B cell (primary cell): ENCODE measurements around the gene METAP2.

Experiments used
- EZH2 ChIP-seq: IDR thresholded peaks from 2 replicates; pipeline ENCODE4 v1.6.1; 2012; ENCODE audit warnings: borderline replicate concordance, low read depth, mild to moderate bottlenecking, moderate library complexity, low read length; ENCODE audit not compliant: insufficient read depth, poor library complexity, severe bottlenecking
- TF ChIP-seq, protein P1 (sequence below): fragments of 200-600 bp; IDR thresholded peaks from one replicate; pipeline ENCODE4 v1.8.0; 2022; ENCODE audit warnings: antibody characterized with exemption, mild to moderate bottlenecking

DNA sequence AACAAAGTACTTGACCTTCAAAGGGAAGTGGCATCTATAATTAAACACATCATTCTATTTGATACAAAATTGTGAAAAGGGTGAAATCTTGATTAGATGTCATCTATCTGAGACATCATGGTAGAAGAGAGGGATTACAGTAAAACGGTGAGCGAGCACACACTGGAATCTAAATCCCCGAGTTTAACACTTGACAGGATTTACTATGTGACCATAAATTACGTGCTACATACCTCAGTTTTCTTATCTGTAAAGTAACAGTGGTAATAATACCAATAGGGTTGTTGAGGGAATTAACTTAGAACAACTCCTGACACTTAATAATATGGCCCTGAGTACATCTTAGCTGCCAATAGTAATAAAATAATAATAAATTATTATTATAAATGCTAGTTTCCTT is 64.1 kb downstream of the METAP2 start:
- TF ChIP-seq, protein P1, sequence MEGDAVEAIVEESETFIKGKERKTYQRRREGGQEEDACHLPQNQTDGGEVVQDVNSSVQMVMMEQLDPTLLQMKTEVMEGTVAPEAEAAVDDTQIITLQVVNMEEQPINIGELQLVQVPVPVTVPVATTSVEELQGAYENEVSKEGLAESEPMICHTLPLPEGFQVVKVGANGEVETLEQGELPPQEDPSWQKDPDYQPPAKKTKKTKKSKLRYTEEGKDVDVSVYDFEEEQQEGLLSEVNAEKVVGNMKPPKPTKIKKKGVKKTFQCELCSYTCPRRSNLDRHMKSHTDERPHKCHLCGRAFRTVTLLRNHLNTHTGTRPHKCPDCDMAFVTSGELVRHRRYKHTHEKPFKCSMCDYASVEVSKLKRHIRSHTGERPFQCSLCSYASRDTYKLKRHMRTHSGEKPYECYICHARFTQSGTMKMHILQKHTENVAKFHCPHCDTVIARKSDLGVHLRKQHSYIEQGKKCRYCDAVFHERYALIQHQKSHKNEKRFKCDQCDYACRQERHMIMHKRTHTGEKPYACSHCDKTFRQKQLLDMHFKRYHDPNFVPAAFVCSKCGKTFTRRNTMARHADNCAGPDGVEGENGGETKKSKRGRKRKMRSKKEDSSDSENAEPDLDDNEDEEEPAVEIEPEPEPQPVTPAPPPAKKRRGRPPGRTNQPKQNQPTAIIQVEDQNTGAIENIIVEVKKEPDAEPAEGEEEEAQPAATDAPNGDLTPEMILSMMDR = no peak
- no peak for TF ChIP-seq EZH2
